ENCODE results near the gene AGBL5.
"Not testable (repeated sequence)": the region's sequence is repeated elsewhere in the genome, so short reads cannot be mapped to it uniquely, and the experiment has no call there.

AGBL5 gene

GRCh38 chr2:27053776-27054175 is 2.3 kb downstream of the AGBL5 start:
- DNase-seq (ENCODE audit: low spot score): no peak

- no peak for DNase-seq (ENCODE audit: low spot score)
Observed at GRCh38 chr2:27054721-27055120, 3.3 kb downstream of the AGBL5 start.

GRCh38 chr2:27057184-27057583 is 5.7 kb downstream of the AGBL5 start:
- no peak for DNase-seq (ENCODE audit: low spot score)

GRCh38 chr2:27058210-27058609 is 6.7 kb downstream of the AGBL5 start:
- DNase-seq (ENCODE audit: low spot score): no peak

- no peak for DNase-seq (ENCODE audit: low spot score)
Observed at GRCh38 chr2:27059141-27059820, 7.8 kb downstream of the AGBL5 start.

- no peak for DNase-seq (ENCODE audit: low spot score)
Observed at GRCh38 chr2:27060323-27060722, 8.9 kb downstream of the AGBL5 start.

DNA sequence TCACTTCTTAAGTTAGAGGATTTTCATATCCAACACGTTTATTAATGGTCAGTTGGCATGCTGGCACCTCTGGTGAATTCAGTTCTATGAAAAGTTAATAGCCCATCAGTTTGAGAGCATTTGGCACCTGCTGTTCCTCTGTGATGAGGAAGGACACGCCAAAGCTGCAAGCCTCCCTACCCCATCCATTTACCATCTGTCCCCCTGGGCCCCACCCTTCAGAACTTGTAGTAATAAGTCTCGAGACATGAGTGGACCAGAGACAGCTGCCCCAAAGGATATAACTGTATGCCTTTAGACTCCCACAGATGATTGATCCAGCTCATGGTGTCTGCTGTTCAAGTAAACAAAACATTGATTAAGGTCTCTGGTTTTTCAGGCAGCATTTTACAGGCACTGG is 13.7 kb downstream of the AGBL5 start:
- no peak for DNase-seq (ENCODE audit: low spot score)

DNA sequence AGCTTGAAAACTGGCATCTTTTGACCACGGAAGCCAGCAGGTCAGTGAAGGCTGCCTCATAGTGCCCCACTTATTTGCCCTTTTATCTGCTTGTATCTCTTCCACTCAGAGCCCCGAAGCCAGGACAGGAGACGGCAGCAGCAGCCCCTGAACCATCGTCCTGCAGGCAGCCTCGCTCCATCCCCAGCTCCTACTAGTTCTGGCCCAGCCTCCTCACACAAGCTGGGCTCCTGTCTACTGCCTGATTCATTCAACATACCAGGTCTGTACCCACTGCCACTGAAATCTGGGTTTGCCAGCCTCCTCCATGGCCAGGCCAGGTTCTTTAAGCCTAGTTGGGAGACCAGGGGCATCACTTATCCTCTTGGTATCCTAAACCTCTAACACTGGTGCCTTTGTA is 15.9 kb downstream of the AGBL5 start:
- no peak for DNase-seq (ENCODE audit: low spot score)

DNA sequence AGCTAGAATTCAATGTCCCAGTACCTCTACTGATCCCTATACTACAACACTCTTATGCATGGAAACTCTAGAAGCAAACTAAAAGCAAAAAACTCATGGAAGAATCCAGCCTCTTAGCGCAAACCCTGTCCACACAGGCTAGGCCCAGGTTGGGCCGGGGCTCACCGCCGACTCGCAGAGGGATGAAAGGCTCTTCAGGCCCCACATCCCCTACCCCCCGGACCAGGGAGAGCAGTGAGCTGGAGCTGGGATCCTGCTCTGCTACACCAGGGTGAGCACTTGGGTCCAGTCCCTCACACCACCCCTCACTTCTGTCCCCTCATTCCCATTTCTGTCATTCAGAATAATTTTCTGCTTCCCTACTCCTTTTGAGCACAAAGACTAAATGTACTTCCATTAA is 18.0 kb downstream of the AGBL5 start:
- DNase-seq (ENCODE audit: low spot score): no peak

GRCh38 chr2:27069961-27070618 is 18.6 kb downstream of the AGBL5 start:
- DNase-seq (ENCODE audit: low spot score): no peak

- no peak for DNase-seq (ENCODE audit: low spot score)
Observed at GRCh38 chr2:27070653-27071276, 19.3 kb downstream of the AGBL5 start.

GRCh38 chr2:27071277-27071989 is 20.0 kb downstream of the AGBL5 start, which contains the start of gene OST4:
Gene OST4 (minus strand): TSS chr2:27071654.
- peak; percentile 96 for DNase-seq (ENCODE audit: low spot score)

- no peak for DNase-seq (ENCODE audit: low spot score)
Observed at GRCh38 chr2:27071990-27072830, 20.7 kb downstream of the AGBL5 start.

DNA sequence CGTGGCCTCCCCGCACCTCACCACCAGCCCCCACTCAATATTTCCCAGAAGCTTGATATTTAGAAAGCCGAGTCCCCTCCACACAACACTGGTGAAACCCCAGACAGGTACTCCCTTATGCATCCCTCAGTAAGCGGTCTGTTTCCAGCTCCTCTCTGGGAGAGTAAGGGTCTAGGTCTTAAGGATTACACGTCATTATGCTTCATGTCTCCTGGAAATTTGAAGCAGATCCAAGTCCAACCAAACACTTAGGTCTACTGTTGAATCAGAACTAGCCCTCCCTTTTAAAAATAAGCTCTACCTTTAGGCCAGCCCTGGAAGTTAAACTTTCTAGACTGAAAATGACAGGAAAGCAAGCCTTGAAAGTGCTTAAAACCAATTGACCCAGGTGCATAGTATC is 21.5 kb downstream of the AGBL5 start:
- no peak for DNase-seq (ENCODE audit: low spot score)

DNA sequence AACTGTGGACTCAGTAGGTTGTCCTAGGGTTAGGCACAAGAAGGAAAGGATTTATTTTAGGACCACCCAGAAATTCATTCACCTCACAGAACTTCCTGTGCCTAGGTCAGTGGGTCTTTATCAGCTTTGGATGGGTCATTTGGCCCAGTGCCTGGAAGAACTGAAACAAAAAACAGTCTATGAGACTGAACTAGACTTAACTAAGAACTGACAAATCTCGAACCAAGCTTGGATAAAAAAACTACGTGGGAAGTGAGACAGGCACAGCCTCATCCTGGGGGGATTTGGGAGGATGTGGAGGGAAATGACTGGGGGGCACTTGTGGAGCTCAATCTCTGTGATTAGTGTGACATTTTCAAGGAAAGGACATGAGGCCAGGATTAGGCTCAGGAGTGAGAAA is 22.3 kb downstream of the AGBL5 start:
- DNase-seq (ENCODE audit: low spot score): no peak

DNA sequence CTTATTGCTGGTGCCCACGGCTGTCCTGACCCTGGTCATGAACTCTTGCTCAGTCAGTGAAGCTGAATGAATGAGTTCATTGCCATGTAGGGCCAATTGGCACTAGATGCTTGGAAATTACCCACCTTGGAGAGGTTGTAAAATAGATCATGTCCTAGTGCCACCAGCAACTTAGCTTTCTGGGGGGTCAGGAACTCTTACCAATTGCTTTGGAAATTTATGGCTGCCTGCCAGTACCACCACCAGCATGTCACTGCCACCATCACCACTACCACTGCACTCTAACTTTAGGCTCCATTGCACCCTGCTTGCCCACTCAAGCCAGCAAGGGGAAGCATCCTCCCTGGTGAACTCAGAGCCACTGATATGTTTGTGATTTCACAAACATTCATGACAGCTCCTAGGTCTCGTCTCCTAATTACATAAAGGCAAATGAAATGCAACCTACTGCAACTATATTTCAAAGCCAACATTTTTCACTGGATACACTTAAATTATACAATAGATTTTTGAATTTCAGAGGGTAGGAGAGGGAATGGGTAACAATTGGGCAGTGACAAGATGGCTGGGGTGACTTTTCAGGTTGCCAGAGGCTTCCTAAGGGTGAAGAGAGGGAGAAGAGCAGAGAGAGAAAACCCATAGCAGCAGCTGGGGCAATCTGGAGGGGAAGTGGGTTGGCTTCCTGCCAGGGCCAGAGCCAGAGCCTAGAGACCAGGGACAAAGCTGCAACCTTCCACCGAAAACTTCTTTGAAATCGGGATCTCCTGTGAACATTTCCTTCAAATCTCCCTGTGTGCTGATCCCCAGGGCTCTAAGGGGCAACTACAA is 23.5 kb downstream of the AGBL5 start:
- DNase-seq (ENCODE audit: low spot score): no peak

DNA sequence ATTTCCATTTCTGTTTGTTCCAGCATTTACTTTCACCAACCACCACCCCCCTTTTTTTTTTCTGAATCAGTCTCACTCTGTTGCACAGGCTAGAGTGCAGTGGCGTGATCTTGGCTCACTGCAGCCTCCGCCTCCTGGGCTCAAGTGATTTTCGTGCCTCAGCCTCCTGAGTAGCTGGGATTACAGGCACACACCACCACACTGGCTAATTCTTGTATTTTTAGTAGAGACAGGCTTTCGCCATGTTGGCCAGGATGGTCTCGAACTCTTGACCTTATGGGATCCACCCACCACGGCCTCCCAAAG is 24.1 kb downstream of the AGBL5 start:
- not testable (repeated sequence) for DNase-seq (ENCODE audit: low spot score)

DNA sequence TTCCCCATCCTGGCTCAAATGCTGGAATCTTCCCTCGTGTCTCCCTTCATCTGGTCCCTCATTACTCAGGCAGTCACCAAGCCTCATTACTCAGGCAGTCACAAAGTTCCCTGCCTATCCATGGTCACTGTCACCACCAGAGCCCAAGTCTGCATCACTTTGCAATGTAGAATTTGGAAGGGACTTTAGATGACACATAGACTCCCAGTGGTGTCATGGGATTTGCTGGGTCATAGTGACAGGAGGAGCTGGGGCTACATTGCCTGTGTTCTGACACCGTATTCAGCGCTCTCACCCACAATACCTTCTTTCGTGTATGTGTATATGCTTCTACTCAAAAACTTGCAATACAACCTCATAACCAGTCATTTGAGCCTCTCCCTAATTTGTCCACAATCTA is 24.9 kb downstream of the AGBL5 start:
- no peak for DNase-seq (ENCODE audit: low spot score)

- no peak for DNase-seq (ENCODE audit: low spot score)
Observed at GRCh38 chr2:27077231-27077630, 25.8 kb downstream of the AGBL5 start.

- DNase-seq (ENCODE audit: low spot score): peak; percentile 72
Observed at GRCh38 chr2:27078267-27079194, 27.1 kb downstream of the AGBL5 start, which contains the start of gene EMILIN1. Gene EMILIN1 (plus strand): TSS chr2:27078615. CDS start chr2:27079066, 451 bp downstream.

Data from putamen (tissue), 1 donor.